UCSD-AML1 (cell line): Measurements from ENCODE around the gene CPNE2.
"Not testable (repeated sequence)": the region's sequence is repeated elsewhere in the genome, so short reads cannot be mapped to it uniquely, and the experiment has no call there.

ENCODE experiments used
- DNase-seq: peaks from one replicate; lab custom pipeline; 2025; ENCODE audit not compliant: unreplicated experiment; lab: John Stamatoyannopoulos, UW

Gene CPNE2

DNA sequence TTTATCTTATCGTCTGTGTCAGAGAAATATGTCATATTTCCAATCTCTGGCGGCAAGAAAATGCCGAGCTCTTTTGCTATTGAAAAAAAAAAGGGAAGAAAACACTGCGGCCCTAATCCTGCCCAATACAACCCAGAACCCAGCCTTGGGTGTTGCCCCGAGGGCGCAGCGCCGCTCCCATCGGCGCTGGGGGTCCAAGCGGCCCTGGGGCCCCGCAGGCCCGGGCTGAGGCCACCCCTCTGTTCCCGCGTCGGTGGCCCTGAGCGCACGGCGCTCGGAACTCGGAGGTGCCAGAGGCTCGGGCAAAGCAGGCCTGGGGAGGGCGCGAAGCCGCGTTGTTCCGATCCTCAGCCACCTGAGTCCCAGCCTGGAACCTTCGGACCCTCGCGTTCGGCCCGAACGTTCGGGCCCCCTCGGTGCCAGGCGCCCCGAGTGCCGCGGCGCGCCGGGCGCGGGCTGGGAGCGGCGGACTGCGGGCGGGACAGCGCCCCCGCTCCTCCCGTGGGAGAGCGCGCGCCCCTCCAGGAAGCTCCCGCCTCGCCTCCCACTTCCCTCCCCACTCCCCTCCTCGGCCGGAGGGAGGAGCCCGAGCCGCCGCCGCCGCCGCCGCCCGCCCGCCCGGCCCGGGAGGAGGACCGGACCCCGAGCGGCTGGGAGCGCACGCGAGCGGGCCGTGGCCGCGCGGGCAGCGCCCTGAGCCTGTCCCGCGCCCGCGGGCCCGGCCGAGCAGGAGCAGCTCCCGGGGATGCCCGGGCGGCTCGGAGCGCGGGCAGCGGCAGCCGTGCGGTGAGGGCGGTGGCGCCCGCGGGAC lies at the start of gene CPNE2:
CPNE2 (plus strand) TSS at position 609 of the 811 bp plus-strand sequence. CDS start 18,160 bp downstream, outside the sequence.
- DNase-seq, result peak; percentile 69

DNA sequence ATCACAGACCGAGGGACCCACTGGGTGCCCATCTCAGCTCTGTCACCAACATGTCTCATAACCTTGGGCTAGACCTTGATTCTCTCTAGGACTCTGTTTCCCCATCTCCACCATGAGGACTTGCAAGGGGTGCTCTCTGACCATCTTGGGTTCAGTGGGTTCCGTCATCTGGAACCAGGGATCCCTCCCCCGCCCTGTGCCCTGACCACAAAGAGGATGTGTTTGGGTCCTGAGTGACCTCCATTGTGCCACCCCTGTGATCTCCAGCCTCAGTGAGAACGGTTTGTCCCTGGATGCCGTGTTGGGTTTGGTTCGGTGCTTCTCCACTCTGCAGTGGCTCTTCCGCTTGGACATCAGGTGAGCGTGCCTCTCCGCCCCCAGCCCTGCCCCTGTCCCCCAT lies 49.1 kb upstream of the CPNE2 start:
- no peak for DNase-seq

DNA sequence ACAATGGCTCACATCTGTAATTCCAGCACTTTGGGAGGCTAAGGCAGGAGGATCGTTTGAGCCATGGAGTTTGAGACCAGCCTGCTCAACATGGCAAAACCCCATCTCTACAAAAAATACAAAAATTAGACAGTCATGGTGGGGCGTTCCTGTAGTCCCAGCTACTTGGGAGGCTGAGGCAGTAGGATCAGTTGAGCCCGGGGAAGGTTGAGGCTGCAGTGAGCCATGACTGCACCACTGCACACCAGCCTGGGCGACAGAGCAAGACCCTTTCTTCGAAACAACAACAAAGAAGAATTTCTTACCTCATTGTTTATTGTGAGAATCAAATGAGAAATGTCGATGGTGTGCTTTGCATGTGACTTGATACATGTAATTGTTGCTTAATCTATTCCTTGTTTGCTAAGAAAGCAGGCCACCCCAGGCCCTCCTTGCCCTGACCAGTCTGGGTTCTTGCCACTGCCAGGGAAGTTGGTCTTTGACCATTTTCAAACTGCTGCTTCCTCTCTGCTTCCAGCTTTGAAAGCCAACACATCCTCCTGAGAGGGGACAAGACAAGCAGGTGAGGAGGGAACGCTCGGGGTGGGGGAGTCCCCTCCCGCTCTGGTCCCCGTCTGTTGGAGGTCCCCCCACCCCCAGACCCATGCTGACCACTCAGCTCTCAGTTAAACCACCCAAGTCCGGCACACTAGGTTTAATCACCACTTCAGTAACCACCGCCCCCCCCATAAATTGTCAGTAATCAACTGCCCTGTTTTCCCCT lies 47.3 kb upstream of the CPNE2 start:
- no peak for DNase-seq

DNA sequence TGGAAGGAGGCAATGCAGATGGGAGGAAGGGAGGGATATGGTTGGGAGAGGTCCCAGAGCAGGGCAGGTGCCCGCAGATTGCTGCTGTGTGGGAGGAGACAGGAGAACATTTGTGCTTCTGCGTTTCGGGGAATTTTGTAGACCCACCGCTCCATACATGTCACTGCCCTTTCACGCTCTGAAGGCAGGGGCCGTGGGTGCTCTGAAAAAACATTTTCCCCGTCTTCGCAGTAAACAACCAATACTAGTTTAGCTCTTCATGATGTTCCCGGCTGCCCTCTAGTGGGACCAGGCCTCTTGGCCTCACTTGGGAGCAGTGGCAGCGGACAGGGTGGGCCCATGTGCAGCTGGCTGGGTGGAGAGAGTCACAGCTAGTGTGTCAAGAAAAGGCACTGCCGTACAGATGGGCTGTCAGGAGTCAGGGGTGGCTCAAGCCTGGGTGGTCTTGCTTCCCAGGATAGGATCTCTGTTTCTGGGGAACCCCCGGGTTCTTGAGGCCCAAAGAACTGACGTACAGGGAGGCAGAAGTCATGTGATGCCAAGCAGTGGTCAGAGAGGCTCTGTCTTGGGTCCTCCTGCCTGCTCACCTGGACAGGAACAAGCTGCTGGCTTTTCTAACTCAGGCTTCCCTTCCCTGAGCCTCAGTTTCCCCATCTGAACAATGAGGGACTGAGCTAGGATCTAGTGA lies 46.5 kb upstream of the CPNE2 start:
- DNase-seq, result no peak

DNA sequence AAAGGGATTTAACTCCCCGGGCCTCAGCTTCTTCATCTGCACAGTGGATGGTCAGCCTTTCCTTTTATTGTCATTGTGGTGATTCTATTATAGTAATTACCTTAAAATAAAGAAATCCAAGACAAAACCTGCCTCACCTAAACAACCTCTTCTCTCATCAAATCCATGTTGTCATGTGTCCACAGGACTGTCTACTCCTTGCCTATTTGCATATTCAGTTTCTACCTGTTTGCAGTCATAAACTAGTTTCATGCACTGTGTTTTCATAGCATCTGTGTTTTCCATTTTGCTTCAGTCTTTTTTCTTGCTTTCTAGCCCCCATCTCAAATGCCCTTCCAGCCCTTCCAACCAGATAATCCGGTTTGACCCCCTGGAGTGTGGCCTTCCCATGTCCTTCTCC lies 44.3 kb upstream of the CPNE2 start:
- DNase-seq, result no peak

DNA sequence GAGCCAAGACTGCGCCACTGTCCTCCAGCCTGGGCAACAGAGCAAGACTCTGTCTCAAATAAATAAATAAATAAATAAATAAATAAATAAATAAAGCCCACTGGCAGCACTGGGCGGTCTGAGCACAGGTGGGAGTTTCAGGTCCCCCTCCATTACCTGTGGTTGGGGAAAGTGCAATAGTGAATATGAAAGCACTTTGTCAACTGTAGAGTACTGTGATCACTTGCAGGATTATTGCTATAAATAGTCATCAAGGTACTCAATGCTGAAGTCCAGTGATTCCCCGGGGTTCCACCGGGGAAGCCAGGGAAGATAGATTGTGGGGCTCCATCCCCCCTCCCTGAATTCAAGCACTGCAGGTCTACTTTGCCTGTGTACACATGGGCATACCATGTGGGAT lies 42.7 kb upstream of the CPNE2 start:
- no peak for DNase-seq

DNA sequence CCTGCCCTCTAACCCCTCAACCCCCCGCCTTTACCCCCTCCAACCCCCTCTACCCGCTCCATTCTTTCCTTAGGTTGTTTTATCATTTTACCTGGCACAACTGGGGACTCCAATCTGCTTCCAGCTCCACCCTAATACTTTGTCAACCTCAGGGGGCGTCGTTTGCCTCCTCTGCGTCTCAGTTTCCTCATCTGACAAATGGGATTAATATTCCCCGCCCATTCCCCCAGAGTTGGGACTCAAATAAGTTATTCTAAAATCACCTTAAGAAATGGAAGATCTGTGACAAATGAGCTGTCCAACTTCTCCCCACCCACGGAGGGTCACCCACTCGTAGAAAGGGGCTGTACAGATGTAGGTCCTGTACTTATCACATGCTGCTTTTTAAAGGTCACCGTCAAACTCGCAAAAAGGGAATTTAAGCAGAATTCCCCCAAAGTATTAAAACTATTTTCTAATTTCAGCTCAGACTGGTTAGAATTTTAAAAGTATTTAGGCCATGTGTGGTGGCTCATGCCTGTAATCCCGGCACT lies 40.6 kb upstream of the CPNE2 start:
- no peak for DNase-seq

DNA sequence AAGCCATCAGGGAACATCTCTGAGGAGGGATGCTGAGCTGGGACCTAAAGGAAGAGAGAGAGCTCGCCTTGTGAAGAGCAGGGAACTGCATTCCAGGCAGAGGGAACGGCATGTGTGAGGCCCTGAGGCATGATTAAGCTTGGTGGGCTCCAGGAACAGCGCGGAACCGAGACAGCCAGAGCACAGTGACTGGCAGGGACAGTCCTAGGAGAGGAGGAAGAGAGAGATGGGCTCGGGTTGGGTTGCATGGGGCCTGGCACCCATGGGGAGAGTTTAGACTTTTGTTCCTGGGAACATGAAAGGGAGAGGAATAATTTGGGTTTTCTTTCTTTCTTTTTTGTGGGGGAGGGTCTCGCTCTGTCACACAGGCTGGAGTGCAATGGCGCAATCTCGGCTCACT lies 39.2 kb upstream of the CPNE2 start:
- DNase-seq, result no peak

DNA sequence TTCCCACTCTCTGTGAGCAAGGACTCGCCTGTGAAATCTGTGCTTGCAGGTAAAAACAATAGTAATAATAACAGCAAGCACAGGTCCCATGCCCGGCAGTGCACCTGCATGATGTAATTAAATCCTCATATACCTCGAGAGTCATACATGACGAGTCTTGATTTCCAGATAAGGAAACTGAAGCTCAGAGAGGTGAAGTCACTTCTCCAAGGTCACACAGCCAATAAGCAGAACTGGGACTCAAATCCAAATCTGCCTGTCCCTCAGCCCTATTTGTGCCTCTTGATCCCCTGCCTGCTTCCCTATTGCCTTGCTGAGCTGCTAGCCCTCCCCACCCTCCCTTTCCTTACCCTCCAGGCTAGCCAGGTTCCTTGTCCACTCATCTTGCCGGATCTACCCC lies 38.0 kb upstream of the CPNE2 start:
- no peak for DNase-seq

DNA sequence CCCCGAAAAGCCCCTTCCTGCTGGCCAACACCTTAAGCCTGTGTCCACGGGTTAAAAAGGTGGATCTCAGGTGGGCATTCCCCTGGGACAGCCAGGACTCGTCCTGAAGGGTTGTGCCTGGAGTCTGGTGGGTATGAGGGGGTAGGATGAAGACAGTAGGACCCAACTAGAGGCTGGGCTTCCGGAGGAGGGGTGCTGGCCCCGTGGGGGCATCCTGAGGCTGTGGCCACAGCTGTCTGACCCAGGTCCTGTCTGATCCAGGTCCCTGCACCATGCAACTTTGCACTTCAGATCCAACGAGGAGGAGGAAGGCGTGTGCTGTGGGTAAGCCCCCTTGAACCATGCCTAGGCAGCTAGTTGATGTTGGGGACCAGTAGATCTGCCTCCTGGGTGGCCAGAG lies 37.6 kb upstream of the CPNE2 start:
- DNase-seq, result no peak

DNA sequence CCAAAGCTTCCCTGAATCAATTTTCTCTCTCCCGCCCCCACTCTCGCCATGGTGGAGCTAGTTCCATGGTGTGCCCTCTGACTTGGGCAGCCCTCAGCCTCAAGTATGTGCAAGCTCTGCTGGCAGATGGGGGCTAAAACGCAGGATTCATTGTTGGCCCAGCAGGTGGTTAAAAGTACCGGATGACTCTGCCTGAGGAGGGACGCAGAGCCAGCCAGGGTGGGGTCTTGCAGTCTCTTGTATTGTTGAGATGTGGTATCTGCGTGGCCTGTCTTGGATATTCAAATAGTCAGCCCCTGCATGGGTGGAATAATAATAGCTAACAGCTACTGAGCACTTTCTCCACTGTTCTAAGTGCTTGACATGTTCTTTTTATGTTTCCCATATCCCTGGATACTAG lies 36.7 kb upstream of the CPNE2 start:
- DNase-seq, result no peak

DNA sequence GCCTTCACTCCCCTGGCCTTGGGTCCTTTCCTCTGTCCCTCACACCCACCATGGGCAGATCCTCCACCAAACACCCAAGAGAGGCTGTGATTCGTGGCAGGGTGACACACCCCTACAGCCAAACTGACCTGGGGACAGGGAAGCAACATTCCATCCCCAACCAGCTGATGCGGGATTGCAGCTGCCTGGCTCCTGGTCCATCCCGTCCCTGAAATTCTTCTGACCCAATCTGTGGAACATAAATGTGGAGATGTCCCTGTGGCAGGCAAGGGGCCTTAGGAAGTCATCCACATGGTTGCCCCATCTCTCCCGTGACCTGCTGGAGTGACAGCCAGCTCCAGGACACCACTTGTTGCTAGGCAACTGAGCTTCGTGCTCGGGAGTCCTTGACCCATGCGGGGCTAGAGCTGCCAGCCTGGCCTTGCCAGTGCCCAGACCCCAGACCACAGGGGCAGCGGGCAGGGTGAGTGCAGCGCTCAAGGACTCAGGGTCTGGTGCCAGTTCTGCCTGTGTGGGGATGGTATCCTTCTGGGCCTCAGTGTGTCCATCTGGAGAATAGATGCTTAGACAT lies 34.0 kb upstream of the CPNE2 start:
- no peak for DNase-seq

DNA sequence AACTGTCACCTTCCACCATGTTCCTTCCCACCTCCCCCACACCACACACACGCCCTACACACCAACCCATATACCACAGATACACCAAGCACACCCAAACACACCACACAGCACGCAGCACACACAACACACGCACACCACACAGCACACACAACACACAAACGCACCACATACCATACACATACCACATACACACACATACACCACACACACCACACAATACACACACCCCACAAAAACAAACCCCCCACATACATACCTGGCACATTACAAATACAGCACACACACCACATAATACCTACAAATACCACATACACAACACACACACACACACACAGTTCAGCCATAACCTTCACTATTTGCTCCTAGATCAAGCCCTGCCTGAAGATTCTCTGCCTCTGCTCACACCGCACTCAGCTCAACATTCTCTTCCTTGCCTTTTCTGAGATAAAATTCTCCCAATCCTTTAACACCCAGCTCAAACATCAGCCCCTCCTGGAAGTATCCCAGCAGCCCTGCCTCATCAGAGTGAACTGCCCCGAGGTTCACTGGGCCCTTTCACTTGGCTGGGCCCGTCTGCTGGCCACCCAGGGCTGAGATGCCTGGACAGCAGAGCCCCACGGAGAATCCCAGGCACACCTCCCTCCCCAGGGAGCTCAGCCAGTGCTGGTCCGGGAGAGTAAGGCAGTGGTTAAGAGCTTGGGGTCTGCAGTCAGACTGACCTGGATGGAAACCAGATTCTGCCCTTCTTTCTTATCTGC lies 31.9 kb upstream of the CPNE2 start:
- no peak for DNase-seq

DNA sequence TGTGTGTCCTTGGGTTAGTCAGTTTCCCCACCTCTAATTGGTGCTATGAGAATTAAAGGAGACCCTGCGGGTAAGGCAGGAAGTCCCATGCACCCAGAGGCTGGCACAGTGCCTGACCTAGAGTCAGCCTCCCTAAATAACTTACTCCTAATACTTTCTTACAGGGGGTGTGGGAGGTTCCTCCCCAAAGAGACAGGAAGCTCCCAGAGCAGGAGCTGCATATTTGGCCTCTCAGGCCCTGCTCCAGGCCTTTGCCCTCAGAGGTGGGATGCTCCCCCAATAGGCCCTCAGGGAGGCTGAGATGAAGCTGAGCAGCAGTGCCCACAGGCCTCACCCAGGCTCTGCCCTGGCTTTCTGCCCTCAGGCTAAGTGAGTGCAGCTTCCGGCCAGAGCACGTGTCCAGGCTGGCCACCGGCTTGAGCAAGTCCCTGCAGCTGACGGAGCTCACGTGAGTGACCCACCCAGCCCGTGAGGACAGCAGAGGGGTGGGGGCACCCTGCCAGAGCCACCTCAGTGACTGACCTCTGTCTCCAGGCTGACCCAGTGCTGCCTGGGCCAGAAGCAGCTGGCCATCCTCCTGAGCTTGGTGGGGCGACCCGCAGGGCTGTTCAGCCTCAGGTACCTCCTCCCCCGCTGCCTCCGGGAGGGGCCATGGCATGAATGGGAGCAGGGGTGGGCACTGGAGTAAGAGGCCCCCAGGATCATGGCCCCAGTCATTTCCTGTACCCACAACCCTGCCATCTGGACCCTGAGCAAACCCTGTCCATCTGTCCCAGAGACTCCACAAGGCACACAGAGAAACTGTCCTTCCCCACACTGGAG lies 31.1 kb upstream of the CPNE2 start:
- DNase-seq, result peak; percentile 42

DNA sequence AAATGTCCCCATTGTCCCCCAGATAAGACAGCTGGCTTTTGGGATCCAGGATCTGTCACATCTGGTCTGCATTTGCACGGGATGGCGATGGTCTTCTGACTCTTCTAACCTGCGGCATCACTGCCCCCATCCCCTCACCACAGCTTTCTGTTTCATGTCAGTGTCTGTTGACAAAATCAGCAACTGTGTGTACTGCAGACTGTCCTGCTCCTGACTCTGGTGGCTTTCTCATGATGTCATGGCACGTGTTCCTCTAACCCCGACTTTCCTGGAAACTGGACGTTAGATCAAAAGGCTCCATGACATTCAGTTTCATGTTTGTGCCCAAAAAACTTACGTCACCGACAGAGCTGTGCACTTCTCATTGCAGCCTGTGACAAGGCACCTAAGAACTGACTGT lies 30.1 kb upstream of the CPNE2 start:
- DNase-seq, result no peak

DNA sequence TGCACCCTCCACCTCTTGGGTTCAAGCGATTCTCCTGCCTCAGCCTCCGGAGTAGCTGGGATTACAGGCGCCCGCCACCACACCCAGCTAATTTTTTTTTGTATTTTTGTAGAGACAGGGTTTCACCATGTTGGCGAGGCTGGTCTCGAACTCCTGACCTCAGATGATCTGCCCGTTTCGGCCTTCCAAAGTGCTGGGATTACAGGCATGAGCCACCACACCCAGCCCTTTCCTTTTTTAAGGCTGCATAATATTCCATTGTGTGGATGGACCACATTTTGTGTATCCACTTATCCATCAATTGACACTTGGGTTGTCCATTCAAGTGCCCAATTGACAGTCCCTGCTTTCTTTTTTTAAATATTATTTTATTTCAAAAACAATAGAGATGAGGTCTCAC lies 29.2 kb upstream of the CPNE2 start:
- DNase-seq, result not testable (repeated sequence)

DNA sequence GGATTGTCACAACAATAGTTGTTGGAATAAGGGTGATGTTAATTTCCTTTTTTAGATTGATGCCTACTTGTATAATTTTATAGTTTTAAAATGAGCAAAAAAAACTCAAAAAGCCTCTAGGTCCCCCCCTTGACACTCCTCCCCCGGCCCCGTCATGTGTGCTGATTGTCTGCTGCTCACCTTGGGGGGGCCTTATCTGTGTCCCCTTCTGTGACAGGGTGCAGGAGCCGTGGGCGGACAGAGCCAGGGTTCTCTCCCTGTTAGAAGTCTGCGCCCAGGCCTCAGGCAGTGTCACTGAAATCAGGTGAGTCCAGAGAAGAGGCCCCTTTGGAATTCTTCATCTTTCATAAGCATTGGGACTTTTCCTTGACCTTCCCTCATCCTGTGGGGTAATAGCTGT lies 27.4 kb upstream of the CPNE2 start:
- no peak for DNase-seq

DNA sequence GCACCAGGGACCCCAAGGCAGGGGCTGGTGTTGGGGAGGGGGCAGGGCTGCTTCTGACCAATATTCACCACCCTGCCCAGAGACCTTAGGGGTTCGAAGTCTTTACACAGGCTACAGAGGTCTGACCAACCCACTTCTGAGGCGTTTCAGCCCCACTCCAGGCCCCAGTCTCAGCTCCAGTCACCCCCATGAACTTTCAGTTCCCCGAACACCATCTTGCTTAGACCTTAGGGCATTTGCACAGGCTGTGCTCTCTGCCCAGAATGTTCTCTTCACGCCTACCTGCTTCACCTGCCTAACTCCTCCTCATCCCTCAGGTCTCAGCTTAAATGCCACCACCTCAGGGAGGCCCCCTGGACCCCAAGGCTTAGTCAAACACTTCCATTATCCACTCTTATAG lies 25.8 kb upstream of the CPNE2 start:
- no peak for DNase-seq

DNA sequence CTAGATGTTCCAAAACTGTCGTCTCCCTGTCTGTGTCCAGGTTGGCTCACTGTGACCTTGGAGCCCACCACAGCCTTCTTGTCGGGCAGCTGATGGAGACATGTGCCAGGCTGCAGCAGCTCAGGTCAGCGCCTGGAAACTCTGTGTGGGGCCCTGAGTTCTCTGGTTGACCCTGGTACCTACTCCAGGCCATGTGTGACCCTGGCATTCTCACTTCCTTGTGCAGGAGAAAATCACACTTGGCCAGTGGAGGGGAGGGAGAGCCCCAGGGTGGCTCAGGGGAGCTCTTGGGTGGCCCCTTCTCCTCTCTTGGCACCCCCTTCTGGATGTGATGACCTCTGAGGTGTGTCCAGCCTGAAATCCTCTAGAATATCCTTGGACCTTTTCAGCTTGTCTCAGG lies 25.0 kb upstream of the CPNE2 start:
- DNase-seq, result no peak

DNA sequence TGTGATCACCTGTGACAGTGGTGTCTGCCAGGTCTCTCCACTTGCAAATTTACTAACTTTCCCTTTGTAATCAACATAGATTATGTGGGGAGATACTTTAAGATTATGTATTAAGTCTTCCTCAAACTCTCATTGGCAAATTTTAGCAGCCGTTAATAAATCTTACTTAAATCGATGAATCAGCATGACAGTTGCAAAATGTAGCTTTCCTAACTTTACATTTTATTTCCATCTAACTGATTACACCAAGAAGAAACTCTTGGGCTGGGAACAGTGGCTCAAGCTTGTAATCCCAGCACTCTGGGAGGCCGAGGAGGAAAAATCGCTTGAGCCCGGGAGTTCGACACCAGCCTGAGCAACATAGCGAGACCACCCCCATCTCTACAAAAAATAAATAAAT lies 23.3 kb upstream of the CPNE2 start:
- no peak for DNase-seq
